GM21360 (cell line): ENCODE data around the gene ZW10.
"Not testable (repeated sequence)": the region's sequence is repeated elsewhere in the genome, so short reads cannot be mapped to it uniquely, and the experiment has no call there.

Source experiments
- ATAC-seq: cut with Tn5 transposase; IDR thresholded peaks from one replicate; pipeline ENCODE4 v1.9.1; 2021; ENCODE audit warnings: mild to moderate bottlenecking, moderate library complexity; ENCODE audit not compliant: unreplicated experiment

ZW10 gene

DNA sequence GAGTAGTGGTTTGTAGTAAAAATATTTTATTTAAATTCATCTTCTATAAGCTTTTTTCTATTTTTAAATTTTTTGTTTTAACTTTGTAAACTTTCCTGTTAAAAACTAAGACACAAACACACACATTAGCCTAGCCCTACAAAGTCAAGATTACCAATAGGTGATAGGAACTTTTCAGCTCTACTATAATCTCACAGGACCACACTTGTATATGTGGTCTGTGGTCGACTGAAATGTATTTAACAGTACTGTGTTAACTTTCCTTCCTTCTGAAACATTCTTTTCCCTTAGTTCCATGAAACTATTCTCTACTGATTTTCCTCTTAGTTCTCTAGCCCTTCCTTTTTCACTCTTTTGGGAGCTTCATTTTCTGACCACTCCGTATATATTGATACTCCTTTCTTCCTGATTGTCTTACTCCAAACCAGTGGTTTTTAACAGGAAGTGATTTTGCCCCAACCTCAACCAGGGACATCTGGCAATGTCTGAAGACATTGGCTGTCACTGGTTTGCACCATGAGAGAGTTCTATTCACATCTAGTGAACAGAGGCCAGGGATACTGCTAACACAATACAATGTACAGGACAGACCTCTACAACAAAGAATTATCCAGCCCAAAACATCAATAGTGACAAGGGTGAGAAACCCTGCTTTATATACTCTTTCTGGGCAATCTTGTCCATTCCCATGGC lies 8.8 kb downstream of the ZW10 start:
- ATAC-seq: no peak

DNA sequence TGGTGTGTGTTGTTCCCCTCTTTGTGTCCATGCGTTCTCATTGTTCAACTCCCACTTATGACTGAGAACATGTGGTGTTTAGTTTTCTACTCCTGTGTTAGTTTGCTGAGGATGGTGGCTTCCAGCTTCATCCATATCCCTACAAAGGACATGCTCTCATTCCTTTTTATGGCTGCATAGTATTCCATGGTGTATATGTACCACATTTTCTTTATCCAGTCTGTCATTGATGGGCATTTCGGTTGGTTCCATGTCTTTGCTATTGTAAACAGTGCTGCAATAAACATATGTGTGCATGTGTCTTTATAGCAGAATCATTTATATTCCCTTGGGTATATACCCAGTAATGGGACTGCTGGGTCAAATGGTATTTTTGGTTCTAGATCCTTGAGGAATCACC lies 10.5 kb downstream of the ZW10 start:
- ATAC-seq: not testable (repeated sequence)

DNA sequence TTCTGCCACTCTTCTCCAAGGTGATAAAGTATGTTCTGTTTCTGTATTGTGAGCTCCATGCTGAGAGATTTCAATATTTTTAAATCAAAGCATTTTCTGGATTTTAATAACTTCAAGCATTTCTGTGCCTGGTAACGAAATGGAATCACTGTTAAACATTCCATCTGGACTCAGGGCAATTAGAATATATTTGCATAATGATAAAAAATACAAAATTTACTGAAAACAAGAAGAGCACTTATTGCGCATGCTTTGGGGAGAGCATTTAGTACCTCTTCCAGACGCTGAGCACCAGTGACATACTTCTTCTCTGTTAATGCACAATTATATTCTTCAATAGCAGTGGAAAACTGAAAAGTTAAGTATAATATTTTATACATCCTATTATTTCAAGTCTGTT lies 13.3 kb downstream of the ZW10 start:
- no peak for ATAC-seq

DNA sequence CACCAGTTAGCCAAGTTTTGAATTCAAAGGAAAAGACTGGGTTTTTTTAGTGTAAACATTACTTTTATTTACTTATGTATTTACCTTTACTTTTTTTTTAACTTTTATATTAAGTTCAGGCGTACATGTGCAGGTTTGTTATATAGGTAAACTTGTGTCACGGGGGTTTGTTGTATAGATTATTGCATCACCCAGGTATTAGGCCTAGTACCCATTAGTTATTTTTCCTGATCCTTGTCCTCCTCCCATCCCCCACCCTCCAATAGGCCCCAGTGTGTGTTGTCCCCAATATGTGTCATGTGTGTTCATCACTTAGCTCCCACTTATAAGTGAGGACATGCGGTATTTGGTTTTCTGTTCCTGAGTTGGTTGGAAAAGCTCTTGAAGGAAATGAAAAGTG lies 20.6 kb downstream of the ZW10 start:
- ATAC-seq: no peak

DNA sequence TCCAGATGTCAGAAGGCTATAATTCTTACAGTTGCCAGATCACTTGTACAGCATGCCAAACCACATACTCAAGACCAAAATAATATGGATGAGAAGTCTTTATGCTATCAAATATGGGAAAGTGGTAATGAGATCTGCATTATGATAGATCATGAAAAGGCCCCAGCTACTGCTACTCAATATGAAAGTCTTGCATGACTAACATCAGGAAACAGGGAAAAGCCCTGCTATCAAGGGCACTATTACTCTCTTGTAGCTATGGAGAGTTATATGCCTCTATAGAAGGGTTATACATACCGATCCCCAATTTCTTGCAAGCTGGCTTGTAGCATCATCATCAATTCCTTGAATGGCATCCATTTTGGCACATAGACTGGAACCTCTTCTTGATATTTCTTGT lies 37.2 kb downstream of the ZW10 start:
- ATAC-seq: no peak

DNA sequence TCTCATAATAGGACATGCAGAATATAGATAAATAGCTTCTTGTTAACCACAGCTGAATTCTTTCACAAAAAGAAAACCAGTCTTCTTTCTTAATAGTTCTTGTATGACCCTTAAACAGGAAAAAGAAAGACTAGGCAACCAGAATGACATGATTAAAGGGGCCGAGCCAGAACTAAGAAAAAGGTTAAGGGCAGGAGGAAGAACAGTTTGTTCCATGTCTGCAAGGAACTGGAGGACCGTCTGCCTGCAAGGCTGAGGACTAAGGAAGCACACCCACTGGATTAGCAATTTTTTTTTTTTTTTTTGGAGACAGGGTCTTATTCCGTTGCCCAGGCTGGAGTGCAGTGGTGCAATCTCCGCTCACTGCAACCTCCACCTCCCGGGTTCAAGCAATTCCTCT lies 41.4 kb downstream of the ZW10 start:
- no peak for ATAC-seq

DNA sequence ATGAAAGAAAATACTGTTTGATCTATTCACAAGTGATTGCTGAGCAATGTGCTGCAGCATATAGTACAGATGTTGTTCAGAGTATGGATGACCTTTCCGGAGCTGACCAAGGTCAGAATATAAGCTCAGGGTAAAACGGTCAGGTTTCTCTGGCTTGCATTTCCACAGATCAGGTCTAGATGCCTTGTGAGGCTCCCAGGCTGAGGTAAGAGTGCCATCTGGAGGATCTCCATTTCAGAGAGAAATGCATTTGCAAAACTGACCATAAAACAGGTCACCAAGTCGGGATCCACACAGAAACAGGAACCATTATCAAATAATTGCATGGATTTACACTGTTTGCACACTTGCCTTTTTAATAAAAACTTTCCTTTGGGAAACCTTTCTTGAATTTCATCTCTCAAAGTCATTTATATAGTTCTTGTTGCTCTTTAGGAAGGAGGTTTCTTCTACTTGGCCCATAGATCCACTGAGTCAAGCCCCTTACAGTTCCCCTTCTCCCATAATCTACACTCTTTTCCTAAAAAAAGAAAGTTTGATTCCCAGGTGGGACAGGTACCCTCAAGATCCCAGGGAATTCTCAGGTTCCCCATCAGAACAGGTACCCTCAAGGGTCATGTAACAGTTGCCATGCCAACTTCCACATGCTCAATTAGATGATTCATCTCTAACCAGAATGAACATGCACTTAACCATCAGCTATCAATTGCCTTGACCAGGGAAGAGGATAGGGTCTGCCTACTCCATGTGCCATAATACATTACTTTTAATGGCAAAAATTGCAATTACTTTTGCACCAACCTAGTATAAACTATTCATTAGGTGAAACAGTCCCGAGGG lies 42.4 kb downstream of the ZW10 start:
- no peak for ATAC-seq

DNA sequence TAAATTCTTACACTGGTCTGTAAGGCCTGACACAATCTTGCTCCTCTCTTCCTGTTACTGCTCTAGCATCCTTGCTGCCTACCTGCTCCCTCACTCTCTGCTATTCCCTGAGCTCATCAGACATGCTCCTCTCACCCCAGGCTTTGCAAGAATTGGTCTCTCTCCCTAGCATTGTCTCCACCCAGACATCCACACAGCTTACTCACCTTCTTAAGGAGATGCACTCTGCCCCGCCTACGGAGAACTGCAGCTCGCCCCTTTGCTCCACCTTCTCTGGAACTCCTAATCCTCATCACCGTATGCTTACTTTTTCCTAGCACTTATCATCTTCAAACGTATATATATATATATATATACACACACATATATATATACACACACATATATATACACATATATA lies 44.0 kb downstream of the ZW10 start:
- ATAC-seq: no peak

DNA sequence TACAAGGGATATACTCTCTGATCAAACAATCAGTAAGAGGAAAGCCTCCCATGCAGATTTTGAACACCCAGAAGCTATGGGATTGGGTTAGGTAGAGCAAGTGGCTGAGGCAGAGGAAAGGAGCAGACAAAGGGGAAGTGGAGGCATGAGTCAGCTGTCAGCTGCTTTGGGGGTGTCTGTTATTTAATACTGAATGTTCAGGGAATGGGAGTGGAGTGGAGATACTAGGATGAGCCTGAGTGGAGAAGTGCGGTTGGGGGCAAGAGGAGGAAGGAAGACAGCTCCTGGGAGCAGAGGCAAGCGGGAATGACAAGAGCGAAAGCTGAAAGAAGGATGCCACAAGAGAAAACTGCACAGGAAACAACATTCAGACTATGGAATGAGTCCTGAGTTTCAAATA lies 44.7 kb downstream of the ZW10 start:
- no peak for ATAC-seq

DNA sequence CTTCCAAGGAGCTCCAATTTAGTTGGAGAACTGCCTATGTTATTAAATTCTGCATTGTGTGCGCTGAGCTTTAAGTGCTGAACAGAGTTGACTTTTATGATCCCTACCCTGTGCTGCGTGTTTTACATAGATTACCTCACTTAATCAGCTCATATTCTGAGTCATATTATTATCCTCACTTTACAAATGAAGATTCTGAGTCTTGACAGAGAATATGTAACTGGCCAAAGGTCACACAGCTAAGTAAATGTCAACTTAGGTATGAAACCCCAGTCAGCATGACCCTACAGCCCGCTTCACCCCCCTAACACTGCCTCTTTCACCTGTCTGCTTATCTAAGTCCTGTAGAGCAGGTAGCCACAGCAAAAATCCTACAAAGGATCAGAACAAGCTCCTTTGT lies 47.6 kb downstream of the ZW10 start:
- ATAC-seq: no peak

DNA sequence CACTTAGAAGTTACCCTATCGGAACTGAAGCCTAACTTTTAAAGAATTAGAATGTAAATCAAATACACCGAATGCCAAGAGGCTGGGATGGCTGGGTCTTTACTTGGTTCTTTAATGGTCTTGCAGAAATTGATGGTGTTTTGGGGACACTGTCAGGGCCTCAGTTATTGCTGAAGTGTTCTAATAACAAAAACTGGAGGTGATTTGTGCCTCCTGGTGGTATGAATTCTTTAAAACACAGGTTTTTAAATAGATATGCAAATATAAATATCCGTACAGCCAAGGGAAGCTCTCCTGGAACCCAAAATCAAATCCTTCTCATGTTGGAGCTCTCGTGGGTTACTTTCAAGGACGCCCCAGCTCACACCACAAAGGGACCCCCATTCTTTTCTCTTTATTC lies 48.1 kb downstream of the ZW10 start:
- ATAC-seq: no peak

DNA sequence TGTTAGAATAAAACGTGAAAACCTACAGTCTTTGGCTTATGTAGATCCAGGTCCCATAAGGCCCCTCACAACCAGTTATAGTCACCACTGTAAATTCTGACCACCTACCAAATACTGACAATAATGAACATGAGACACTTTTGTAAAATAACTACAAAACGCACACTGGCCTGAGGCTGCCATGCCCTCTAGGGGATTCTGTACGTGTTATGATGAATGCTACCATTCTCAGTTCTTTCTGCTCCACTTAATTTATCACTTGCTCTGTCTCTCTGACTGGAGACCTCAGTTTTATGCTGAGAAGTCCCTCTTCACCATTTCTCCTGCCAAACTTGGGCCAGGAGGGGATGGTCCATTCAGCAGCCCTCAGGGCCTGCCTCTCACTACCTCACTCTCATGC lies 48.7 kb downstream of the ZW10 start:
- ATAC-seq: no peak

DNA sequence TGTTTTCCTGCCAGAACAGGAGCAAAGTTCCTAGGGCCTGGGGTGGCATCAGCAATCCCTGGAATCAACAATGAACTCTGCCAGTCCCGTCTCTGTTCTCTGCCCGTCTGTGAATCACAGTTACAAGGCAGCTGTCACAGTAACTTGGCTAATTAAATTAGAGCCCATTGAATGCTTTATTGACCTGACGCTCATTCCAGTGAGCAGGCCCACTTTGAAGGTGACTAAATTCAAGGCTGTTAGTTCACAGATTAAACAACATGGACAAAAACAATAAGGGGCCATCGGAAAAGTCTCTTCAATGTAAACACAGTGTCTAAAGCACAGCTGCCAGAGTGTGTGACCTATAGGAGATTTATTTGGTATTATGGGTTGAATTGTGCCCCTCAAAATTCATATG lies 49.7 kb downstream of the ZW10 start:
- ATAC-seq: no peak

DNA sequence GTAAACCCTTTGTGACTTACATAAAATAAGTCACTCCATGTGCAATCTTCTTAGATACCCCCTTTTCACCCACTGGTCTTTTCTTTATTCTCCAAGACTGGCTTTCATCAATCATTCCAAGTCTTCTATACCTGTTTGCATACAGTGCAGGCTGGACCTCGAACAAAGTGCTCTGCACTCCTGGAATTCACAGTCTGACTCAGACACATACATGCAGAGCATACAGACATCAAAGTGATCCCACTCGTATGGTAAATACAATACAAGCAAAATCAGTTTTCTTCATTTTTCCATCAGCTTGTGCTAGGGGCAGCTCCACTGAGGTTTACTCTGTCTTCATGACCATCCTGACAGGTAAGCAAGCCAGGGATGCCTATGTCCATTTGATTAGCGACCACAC lies 50.6 kb downstream of the ZW10 start:
- no peak for ATAC-seq

DNA sequence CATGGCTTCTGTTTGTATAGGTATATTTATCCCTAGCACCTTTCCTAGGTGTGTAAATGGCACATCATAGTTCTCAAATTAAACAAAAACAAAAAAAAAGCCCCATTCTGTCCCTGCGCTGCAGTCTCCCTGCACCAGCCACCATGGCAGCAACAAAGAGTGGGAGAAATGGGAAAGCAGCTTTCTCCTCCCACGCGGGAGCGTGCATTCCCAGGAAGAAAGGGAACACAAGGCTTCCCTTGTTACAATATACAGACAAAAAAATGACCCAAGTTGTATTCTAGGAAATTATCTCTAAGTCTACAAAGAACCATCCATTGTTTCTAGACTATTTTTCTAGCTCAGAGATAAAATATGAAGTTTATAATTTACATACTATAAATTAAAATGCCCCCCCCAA lies 51.3 kb downstream of the ZW10 start:
- ATAC-seq: no peak

DNA sequence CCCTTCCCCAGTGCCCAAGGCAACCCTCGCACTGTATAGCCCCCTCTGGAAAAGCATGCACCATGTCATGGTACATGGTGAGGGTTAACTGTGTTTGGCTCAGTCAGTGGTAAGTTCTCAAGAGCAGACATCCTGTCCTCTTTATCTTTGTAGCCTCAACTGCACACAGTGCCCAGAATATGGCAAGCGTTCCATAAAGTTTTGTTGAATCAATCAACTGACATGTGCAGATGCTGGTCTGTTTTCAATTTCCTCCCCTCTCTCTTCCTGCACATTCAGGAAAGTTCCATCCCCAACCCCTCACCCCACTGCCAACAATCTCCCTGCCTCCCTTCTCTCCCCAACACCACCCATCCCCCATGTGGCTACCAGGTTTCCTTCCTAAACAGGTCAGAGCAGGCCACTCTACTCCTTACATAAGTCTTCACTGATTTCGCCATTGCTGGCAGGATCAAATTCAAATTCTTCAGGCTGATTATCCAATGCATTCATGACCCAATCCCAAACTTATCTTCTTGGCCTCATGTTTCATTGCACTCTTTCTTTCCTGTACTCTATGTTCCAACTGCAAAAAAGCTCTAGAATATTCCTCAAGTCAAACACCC lies 51.9 kb downstream of the ZW10 start:
- no peak for ATAC-seq

DNA sequence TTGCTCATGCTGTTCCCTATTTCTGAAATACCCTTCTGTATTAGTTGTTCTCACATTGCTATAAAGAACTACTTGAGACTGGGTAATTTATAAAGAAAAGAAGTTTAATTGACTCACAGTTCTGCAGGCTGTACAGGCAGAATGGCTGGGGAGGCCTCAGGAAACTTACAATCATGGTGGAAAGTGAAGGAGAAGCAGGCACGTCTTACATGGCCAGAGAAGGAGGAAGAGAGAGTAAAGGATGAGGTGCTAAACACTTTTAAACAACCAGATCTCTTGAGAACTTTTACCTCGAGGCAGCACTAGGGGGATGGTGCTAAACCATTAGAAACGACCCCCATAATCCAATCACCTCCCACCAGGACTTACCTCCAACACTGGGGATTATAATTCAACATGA lies 53.0 kb downstream of the ZW10 start:
- ATAC-seq: not testable (repeated sequence)

DNA sequence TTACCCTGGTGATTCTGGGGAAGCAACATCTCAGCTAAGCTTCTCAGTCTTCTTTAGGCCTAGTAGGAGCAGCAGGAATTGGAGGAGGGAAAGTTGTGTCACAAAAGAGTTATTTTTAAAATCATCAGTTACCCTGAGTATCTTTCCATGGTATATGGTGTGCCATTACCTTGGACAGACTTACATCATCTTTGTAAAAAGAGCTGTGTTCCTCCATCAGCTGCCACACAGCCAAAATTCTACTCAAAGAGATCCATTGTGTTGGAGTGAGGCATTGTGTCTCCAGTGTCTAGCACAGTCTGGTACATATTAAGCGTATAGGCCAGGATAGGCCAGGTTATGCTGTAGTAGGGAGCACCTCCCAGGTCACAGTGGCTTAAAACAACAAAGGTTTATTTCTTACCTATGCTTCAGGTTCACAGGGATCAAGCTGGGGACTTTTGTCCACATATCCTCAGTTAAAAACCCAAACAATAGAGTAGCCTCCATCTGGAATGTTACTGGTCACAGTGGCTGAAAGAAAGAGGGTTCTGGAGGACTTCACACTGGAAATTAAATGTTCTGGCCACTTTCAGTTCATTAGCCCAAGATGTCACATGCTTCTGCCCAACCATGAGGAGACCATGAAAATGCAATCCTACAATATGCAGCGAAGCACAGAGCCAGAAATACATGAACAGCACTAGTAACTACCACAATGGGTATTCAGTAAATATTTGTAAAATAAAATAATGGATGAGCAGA lies 57.4 kb downstream of the ZW10 start:
- ATAC-seq: no peak

DNA sequence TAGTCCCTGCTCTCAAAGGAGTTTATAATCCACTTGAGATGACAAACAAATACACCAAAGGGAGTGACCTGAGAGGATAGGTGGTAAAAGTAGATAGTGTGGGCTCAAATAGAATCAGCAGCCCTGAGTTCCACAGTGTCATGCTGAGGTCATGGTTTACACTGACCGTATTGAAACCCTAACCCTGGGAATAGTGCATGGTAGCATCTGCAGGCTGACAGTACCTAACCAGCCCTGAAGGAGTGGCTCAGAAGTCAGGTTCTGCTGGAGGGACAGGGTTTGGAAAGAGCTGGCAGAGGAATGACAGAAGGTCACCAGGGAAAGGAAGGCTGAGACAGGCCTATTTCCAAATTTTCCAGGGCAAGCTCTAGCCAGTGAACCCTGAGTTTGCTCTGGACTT lies 58.2 kb downstream of the ZW10 start:
- no peak for ATAC-seq

DNA sequence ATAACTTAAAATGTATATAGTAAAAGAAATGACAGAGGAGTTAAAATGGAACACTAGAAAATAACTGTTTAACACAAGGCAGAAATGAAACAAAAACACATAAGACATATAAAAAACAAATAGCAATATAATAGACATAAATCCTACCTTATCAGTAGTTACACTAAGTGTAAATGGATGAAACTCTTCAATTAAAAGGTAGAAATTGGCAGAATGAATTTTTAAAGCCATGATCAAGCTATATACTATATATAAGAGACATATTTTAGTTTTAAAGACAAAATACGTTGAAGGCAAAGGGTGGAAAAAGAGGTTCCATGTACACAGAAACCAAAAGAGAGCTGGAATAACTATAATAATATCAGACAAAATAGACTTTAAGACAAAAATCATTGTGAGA lies 62.5 kb downstream of the ZW10 start:
- ATAC-seq: no peak

DNA sequence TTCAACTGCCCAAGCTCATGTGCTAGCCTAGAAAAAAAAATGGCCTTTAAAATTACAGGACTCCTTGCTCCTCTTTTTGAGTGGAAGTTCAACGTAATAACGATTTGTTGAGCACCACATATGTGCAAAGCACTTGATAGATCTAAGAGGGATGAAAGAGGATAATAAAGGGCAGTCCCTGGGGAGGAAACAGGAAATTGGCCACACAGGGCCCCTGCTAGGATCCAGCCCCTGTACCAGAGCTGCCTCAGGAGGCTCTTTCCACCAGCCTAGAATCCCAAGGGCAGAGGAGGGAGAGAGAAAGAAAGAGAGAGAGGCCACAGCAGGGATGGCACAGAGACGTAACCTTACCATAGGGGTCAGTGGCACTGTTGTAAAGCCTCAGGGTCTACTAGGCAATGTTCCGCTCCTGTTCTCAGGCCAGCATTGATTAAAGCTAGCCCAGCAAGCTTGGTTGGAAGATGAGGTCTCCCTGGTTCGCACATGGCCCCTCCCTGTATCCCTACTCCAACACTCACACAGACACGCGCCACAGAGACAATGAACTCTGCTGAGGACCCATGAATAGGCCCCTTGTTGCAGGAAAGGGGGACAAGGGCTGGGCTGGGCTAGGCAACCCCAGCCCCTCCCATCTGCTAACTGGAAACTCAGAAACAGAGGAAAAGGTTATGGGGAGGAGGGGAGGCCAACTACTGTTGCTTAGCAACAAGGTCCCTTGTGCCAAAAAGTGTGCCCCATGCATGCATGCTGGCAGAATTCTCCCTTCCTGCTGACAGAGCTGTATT lies 67.4 kb downstream of the ZW10 start, which contains the start of gene TMPRSS5:
Gene TMPRSS5, minus strand, starts transcription at position 438 of the 785 bp plus-strand sequence. Its CDS starts 84 bp downstream, at position 354.
- no peak for ATAC-seq
